Gastrocnemius medialis (tissue), 4 donors: ENCODE data around the gene ZSCAN5C.

ENCODE experiments used
- CTCF ChIP-seq, 5 experiments: fragments of 450-650 bp in 3 of 5; fragments of 200-600 bp in 2 of 5; sonication (generic) in 2 of 5; IDR thresholded peaks in 4 of 5; conservative IDR thresholded peaks in 1 of 5; 1 replicate in 4 of 5; 2 replicates in 1 of 5; pipeline ENCODE4 v1.5.1; 2016 to 2019; ENCODE audit warnings: antibody characterized with exemption in 5 of 5, mild to moderate bottlenecking in 3 of 5, moderate library complexity in 3 of 5
- POLR2A ChIP-seq, 2 donors: fragments of 450-650 bp; IDR thresholded peaks; one replicate each; pipeline ENCODE4 v1.6.1; 2017; ENCODE audit warnings: antibody characterized with exemption in 2 of 2, mild to moderate bottlenecking in 2 of 2, moderate library complexity in 2 of 2

- no peak for TF ChIP-seq CTCF (IDR thresholded peaks at IDR 0.05 in 4 of 5, conservative IDR thresholded peaks at IDR 0.05 in 1 of 5)
- no peak for TF ChIP-seq POLR2A (IDR thresholded peaks at IDR 0.05)
Measured at GRCh38 chr19:56177564-56178243, 24.4 kb upstream of the ZSCAN5C start.
